HEK293T (cell line): ENCODE results near the gene C16orf86.

Experiments
- ARNT ChIP-seq: fragments of 450-650 bp; IDR thresholded peaks from 2 replicates; pipeline ENCODE4 v1.6.1; 2017; ENCODE audit warnings: mild to moderate bottlenecking
- CTBP1 ChIP-seq: fragments of 450-650 bp; IDR thresholded peaks from 2 replicates; pipeline ENCODE4 v1.6.1; 2016; ENCODE audit warnings: borderline replicate concordance
- ELF4 ChIP-seq: fragments of 450-650 bp; IDR thresholded peaks from 2 replicates; pipeline ENCODE4 v1.6.1; 2017; ENCODE audit warnings: antibody characterized with exemption
- FOXM1 ChIP-seq: fragments of 450-650 bp; IDR thresholded peaks from 2 replicates; pipeline ENCODE4 v1.6.1; 2017; ENCODE audit warnings: mild to moderate bottlenecking, borderline replicate concordance
- SP1 ChIP-seq: fragments of 450-650 bp; IDR thresholded peaks from 2 replicates; pipeline ENCODE4 v1.6.1; 2017
- TARDBP ChIP-seq: fragments of 450-650 bp; IDR thresholded peaks from 2 replicates; pipeline ENCODE4 v1.6.1; 2016
- ZNF384 ChIP-seq: fragments of 450-650 bp; IDR thresholded peaks from 2 replicates; pipeline ENCODE4 v1.6.1; 2016
- TF ChIP-seq, protein P1 (sequence below): fragments of 450-650 bp; IDR thresholded peaks from 2 replicates; pipeline ENCODE4 v1.6.1; 2016

DNA sequence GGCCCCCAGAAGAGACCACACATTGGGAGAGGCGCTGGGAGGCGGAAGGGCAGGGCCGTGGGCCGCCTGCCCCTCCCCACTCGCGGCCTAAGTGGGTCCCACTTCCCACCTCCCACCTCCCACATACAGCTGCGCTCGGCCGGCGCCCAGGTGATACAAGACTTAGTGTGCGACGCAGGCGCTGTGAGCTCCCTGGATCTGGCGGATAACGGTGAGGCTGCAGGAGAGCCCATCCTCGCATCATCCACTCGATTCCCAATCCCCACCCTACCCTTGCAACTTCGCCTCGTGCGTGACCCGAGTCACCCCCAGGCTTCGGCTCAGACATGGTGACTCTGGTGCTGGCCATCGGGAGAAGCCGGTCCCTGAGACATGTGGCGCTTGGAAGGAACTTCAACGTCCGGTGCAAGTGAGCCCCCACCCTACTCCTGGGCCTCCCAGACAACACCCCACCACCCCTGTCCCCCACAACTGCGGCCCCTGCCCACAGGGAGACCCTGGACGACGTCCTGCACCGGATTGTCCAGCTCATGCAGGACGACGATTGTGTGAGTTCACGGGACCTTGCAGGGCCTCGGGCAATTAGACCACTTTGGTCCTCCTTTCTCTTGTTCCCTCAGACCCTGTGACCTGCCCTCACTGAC, 17.7 kb upstream of the C16orf86 start:
- TF ChIP-seq TARDBP = no peak
- TF ChIP-seq SP1 = no peak
- no peak for TF ChIP-seq ELF4
- TF ChIP-seq, protein P1, sequence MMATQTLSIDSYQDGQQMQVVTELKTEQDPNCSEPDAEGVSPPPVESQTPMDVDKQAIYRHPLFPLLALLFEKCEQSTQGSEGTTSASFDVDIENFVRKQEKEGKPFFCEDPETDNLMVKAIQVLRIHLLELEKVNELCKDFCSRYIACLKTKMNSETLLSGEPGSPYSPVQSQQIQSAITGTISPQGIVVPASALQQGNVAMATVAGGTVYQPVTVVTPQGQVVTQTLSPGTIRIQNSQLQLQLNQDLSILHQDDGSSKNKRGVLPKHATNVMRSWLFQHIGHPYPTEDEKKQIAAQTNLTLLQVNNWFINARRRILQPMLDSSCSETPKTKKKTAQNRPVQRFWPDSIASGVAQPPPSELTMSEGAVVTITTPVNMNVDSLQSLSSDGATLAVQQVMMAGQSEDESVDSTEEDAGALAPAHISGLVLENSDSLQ = no peak
- no peak for TF ChIP-seq ARNT
- no peak for TF ChIP-seq FOXM1
- TF ChIP-seq ZNF384 = no peak
- TF ChIP-seq CTBP1 = no peak
